ENCODE data around the gene RPP30.
"Not testable (repeated sequence)": the region's sequence is repeated elsewhere in the genome, so short reads cannot be mapped to it uniquely, and the experiment has no call there.

The RPP30 gene

GRCh38 chr10:90917238-90917967, 45.6 kb downstream of the RPP30 start:
- DNase-seq (ENCODE audit: low spot score): no peak

GRCh38 chr10:90917968-90918318, 46.2 kb downstream of the RPP30 start:
- no peak for DNase-seq (ENCODE audit: low spot score)

DNA sequence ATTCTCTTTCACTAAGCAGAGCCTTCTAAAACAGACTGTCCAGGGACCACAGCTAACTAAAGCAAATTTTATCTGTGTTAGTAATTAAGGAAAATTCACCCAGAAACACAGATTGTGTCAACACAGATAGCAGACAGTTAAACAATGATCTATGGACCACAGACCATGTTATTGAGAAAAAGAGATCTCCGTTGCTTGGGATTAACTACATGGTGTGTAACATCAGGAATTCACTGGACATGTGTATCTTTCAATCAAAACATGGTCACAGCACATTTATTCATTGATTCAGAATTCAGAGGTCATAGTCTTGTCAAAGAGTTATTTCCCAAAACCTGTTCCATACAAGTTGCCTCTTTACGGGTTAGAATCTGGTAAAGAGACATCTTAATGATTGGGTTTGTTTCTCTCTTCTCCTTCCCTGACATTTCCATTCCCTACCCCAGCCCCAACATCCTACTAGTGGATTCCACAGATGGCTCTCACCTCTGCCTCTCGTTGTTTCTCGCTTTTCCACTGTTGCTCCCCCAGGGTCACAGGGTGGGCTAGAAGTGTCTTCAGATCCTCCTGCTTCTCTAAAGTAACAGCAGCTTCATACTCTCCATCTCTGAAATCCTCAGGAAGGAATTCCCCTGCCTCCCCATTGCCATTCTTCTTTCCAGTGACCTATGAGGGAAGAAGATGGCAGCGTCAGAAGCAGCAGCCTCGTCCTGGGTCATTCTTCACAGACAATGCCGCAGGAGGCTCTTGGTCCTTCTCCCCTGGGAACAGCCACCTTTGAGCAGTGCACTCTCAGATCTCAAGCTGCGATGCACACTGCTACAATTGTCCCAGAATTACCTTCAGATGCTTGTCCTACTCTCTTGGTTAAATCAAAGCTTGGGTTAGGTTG, 48.2 kb downstream of the RPP30 start:
- no peak for DNase-seq (ENCODE audit: low spot score)

- DNase-seq (ENCODE audit: low spot score): peak; percentile 78
These were observed 49.4 kb downstream of the RPP30 start, which contains the start of gene ANKRD1 for GRCh38 chr10:90920986-90921666. Gene ANKRD1 (minus strand): TSS chr10:90921087. CDS start chr10:90921027, 60 bp downstream.

GRCh38 chr10:90921906-90922305, 50.1 kb downstream of the RPP30 start:
- DNase-seq (ENCODE audit: low spot score): no peak

DNA sequence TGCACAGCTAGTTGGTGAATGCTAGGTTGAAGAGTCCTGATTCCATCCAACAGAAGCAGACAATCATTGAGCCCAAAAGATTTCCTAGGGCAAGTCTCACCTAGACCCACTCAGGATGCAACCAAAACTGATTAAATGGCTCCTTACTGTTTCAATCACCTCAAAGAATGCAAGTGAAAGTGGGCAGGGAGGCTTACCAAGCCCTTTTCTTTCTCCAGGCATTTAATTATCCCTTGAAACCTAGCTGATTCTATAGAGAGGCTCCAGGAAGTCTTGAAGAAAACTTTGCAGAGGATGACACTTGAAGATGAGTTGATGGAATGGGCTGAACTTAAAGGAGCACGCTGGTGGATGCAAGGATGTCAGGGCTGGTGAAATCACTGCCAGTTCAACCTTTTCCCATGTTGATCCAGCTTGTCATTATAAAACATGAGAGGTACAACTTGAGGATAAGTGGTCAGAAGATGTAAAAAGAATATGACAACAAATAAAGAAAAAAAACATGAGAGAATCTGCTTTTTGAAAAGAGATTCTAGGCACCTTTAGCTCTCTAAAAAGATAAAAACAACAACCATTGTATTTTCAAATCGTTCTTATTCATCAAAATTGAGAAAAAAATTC, 51.4 kb downstream of the RPP30 start:
- DNase-seq (ENCODE audit: low spot score): no peak

- DNase-seq (ENCODE audit: low spot score): no peak
These were observed 52.8 kb downstream of the RPP30 start for GRCh38 chr10:90924552-90924951.

DNA sequence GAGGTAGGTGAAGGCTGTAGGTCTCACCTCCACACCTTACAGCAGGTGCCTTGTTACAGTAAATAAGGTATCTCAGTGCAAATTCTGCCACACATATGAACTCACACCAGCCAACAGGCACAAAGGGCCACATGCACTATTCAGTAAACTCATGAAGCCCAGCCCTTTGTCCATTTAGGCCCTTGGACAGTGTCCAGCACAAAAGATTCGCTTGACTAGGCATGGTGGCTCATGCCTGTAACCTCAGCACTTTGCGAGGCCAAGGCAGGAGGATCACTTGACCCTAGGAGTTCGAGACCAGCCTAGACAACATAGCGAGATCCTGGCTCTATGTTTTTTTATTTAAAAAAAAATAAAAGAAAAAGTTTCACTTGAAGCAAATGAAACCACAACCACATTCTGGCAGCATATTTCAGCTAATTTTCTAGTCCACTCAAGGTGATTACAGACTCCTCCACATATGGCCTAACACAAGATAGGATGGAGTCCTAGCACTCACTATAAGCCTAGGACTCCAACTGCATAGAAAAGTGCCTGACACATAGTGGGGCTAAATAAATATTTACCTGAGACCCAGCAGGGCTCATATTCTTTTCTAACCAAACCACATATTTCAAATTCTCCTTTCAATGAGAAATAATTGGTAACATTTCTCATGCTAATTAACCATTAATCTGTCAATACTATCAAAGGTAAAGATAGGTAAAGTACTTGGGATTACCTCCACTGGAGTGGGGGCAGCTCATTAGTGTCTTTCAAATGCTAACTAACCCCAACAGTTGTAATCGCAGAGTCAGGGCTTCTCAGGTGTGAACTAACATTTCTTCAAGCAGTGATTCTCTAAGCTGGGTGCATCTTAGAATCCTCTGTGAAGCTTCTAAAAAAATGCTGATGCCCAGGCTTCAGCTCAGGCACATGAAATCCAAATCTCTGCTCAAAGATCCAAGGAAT, 53.6 kb downstream of the RPP30 start:
- DNase-seq (ENCODE audit: low spot score): peak; percentile 55

DNA sequence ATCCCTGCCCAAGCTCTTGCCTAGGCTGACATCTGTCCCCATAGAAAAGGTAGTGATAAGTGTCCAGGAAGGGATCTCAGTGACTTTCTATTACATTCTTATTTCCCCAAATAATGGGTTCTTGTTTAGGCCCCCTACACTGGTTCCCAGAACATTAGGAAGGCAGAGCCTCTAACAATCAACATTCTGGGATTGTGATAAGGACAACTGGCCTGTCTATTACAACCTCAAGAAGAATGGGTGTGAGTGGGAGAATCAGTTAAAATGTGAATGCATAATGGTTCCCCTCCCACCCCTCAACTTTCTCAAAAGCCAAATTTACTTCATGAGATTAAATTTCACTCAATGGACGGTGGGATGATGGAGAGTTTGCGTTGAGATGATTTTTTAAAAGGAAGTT, 55.5 kb downstream of the RPP30 start:
- no peak for DNase-seq (ENCODE audit: low spot score)

DNA sequence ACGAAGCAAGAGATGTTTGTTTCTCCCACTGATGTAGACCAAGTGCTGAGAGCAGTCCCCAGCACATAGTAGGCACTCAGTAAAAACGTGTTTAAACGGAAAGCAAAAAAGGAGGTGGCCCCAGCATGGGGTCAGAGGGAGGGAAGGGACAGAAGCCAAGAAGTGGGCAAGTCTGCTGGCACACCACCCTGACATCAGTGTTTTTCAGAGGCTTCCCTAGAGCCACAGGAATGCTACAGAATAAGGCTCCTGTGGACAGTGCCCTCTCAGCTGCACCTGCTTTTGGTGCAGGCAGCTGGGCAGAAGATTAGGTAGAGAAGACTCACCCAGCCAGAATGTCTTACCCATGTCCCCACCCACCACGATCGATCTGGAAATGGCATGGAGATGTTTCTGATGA, 57.4 kb downstream of the RPP30 start:
- DNase-seq (ENCODE audit: low spot score): no peak

DNA sequence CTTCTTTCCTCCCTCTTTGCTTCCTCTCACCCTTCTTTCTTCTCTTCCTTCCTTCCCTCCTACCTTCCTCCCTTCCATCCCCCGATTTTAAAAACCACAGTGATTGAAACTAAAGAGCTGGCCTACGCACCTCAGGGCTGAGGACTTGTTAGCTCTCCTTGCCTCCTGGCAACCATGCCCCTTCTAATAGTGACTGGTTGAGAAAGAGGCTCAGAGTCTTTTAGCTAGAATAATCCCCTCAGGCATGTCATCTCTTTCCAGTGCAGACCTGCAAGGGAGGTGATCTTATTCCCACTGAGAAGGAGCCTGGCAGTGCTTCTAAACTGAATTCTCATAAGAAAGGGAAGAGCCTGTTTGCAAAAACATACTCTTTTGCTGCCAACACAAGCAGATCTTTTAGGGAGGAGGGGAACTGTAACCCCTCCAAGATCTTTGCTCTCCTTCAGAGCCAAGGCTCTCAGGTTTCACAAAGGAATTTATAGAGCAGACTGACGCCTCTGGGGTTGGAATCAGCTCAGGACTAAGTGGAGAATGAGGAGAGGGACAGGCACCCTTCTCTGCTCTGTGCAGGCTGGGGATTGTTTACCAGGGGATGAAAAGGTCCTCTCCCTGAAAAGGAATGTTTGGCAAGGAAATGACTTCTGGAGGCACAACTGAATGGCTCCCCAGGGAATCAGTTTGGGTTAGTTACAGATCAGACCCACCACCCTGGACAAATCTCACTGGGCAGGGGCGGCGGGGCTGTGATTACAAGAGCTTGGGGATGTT, 58.5 kb downstream of the RPP30 start:
- DNase-seq (ENCODE audit: low spot score): peak; percentile 64

- peak; percentile 68 for DNase-seq (ENCODE audit: low spot score)
These were observed 59.4 kb downstream of the RPP30 start for GRCh38 chr10:90930971-90931871.

GRCh38 chr10:90935581-90936275, 64.0 kb downstream of the RPP30 start:
- DNase-seq (ENCODE audit: low spot score): peak; percentile 23

DNA sequence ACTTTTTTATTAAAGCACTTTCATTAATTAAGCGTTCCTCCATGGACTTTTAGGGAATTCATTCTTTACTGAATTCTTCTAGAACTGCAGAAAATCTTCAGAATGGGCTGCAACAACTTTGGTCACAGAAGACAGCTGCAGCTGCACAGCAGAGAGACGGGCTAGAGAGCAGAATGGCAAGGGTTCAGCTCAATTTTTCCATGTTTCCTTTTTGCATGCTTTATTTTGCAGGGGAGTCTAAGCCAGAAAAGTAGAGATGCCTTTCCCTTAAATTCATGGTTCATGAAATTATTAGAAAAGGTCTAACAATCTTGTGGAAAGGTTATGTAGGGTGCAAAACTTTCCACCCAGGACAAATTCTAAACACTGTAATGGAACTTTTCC, 64.5 kb downstream of the RPP30 start:
- DNase-seq (ENCODE audit: low spot score): no peak

- DNase-seq (ENCODE audit: low spot score): no peak
These were observed 66.0 kb downstream of the RPP30 start for GRCh38 chr10:90937645-90938258.

- no peak for DNase-seq (ENCODE audit: low spot score)
These were observed 67.3 kb downstream of the RPP30 start for GRCh38 chr10:90939116-90939515.

- no peak for DNase-seq (ENCODE audit: low spot score)
These were observed 67.9 kb downstream of the RPP30 start for GRCh38 chr10:90939648-90940047.

DNA sequence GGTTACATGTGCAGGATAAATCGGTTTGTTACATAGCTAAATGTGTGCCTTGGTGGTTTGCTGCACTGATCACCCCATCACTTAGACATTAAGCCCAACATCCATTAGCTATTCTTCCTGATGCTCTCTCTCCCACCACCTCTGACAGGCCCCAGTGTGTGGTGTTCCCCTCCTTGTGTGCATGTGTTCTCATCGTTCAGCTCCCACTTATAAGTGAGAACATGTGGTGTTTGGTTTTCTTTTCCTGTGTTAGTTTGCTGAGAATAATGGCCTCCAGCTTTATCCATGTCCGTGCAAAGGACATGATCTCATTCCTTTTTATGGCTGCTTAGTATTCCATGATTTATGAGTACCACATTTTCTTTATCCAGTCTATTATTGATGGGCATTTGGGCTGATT, 71.2 kb downstream of the RPP30 start:
- DNase-seq (ENCODE audit: low spot score): not testable (repeated sequence)

Data from iPS-NIHi11 (cell line).